LNCaP clone FGC (cell line): ENCODE data around the gene KIF7.

Experiments
- DNase-seq: peaks from one replicate; pipeline ENCODE4 v3.0.0-alpha.2; 2011; ENCODE audit warnings: low read depth
- H3K4me3 ChIP-seq: 2 replicates; pipeline ENCODE4 v1.5.1; 2011; ENCODE audit warnings: mild to moderate bottlenecking, low read depth, low read length, control low read depth
- TF ChIP-seq, protein P1 (sequence below): IDR thresholded peaks from 2 replicates; pipeline ENCODE4 v1.5.1; 2012; ENCODE audit warnings: mild to moderate bottlenecking; ENCODE audit not compliant: control insufficient read depth, insufficient read depth; ENCODE audit errors: extremely low read depth

Gene KIF7

DNA sequence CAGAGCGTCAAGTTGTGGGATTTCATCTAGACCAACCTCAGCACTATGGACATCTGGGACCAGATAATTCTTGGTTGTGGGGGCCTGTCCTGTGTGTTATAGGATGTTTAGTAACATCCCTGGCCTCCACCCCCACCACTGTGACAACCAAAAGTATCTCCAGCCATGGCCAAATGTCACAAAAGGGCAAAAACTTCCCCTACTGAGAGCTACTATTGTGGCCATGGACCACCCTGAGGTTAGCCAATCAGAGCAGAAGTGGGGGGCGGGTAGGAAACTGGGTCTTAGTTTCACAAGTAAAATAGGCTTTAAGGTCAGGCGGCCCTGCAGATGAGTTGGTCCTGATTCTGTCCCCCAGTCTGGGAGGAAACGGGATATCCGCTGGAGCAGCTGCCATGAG is 25.4 kb downstream of the KIF7 start:
- DNase-seq = no peak
- TF ChIP-seq, protein P1, sequence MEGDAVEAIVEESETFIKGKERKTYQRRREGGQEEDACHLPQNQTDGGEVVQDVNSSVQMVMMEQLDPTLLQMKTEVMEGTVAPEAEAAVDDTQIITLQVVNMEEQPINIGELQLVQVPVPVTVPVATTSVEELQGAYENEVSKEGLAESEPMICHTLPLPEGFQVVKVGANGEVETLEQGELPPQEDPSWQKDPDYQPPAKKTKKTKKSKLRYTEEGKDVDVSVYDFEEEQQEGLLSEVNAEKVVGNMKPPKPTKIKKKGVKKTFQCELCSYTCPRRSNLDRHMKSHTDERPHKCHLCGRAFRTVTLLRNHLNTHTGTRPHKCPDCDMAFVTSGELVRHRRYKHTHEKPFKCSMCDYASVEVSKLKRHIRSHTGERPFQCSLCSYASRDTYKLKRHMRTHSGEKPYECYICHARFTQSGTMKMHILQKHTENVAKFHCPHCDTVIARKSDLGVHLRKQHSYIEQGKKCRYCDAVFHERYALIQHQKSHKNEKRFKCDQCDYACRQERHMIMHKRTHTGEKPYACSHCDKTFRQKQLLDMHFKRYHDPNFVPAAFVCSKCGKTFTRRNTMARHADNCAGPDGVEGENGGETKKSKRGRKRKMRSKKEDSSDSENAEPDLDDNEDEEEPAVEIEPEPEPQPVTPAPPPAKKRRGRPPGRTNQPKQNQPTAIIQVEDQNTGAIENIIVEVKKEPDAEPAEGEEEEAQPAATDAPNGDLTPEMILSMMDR = no peak
- no peak overlapping the region for H3K4me3 ChIP-seq

DNA sequence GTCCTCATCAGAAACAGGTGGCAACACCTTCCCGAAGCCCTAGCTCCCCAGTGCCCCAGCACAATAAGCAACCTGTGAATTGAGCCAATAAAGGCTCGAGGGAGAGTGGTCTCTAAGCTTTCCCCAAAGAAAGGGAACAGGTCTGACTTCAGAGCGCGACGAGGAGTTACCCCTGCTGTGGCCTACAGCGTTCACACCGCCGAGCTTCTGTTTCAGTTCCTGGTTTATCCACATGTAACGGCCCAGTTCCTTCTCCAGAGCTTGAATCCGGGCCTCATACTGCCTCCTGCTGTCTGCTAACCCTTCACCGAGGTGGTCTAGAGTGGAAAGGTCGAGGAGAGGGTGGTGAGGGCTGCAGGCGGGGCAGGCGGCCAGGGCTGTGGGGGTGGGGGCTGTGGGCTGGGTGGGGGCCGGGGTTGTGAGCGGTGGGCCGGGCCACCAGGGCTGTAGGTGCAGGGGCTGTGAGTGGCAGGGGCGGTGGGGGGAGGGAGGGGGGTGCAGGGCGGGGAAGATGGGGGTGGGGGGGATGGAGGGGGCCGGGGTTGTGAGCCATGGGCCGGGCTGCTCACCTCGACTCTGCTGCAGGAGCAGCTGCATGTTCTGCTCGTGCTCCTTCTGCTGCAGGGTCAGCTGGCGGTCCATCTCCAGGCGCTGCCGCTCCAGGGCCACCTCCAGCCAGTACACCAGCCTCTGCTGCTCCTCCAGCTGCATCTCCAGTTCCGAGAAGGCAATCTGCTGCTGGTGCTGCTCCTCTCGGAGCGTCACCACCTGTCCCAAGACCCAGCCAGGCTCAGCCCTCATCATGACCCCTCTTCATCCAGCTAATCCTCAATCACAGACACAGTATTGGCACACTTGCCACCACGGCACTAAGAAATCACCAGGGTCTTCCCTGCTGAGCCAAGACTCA is 26.2 kb downstream of the KIF7 start:
- no peak for DNase-seq

DNA sequence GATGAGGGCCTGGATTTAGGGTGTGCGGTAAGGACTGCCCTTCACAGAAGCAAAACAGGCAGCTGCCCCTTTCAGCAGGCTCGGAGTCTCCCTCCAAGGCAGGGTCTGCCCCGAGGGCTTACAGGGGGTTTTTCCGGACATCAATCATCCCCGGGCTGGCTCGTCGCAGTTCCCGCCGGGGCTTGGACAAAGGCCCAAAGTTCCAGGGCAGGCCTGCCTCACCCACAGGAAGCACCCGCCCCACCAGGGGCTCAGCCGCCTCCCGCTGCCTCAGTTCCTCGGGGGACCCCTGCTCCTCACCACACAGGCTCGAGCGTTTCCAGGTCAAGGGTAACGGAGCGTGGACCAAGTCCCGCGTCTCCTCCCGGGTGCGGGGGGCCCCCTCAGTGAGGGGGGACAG is 27.0 kb downstream of the KIF7 start:
- TF ChIP-seq, protein P1 = no peak
- DNase-seq = no peak
- H3K4me3 ChIP-seq = no peak overlapping the region

More for the DNA sequence above, 26.2 kb downstream of the KIF7 start:
- TF ChIP-seq, protein P1 = no peak
- H3K4me3 ChIP-seq = no peak overlapping the region

DNA sequence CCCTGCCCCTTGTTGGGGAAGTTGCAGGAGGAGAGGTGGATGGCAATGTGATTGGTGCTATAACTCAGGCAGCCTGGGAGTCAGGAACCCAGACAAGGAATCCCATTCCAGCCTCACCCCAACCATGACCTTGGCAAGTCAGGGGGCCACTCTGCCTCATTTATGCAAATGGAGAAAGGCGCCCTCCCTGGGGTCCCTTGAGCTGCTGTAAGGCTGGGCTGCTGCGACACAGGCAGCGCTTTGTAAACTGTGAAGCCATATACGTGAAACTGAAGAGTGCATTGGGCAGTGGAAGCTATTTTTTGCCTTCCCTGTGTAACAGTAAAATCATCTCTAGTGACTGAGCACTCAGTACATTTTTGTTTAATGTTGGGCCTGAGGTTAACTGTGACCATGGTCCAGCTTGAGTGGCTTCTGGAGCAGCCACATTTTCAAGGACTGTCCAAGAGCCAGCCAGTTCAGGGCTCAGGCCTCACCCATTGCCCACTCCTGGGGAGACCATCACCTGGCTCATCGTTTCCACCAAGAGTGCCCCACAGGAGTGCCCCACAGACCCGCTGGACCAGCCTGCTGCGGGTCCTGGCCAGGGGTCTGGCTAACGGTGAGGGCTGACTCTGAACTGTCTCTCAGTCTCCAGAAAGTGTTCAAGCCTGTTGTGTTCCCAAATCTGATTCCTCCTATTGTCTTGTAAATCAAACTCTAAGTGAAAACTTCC is 27.9 kb downstream of the KIF7 start:
- no peak overlapping the region for H3K4me3 ChIP-seq
- no peak for DNase-seq
- TF ChIP-seq, protein P1 = no peak

DNA sequence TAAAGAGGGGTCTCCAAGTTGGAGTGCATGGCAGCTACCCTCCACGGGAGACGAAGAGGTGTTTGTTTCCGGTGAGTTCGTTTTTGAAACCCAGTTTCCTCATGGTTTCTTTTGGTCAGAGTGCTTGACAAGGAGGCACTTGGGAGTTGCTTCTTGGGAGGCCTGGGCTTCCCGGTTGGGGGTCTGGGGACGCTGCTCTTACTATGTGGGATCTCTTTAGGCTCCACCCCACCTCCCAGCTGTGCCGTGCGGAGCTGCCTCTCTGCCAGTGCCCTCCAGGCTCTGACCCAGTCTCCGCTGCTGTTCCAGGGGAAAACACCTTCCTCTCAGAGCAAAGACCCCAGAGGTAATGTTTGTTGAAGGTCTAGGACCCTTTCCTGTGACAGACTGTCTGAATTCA is 29.6 kb downstream of the KIF7 start:
- TF ChIP-seq, protein P1 = no peak
- DNase-seq = no peak
- H3K4me3 ChIP-seq = no peak overlapping the region

DNA sequence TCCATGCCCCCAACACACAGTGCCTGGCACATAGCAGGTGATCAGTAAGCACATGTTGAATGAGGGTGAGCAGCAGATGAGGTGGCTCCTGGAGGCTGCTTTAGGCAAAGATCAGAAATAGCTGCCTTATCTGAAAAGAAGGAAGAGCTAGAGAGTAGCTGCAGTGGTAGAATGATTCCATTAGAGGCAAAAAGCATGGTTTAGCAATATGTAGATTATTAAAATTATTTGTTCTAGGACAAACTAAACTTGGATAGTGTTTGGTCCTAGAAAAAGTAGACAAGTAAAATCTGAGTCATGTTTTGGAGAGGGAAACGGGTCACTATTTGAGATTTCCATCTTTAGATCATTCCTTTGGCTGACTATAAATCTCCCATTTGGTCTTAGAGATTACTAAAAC is 32.1 kb downstream of the KIF7 start:
- TF ChIP-seq, protein P1 = no peak
- no peak overlapping the region for H3K4me3 ChIP-seq
- DNase-seq = no peak
